ENCODE measurements around the gene KRT222.

DNA sequence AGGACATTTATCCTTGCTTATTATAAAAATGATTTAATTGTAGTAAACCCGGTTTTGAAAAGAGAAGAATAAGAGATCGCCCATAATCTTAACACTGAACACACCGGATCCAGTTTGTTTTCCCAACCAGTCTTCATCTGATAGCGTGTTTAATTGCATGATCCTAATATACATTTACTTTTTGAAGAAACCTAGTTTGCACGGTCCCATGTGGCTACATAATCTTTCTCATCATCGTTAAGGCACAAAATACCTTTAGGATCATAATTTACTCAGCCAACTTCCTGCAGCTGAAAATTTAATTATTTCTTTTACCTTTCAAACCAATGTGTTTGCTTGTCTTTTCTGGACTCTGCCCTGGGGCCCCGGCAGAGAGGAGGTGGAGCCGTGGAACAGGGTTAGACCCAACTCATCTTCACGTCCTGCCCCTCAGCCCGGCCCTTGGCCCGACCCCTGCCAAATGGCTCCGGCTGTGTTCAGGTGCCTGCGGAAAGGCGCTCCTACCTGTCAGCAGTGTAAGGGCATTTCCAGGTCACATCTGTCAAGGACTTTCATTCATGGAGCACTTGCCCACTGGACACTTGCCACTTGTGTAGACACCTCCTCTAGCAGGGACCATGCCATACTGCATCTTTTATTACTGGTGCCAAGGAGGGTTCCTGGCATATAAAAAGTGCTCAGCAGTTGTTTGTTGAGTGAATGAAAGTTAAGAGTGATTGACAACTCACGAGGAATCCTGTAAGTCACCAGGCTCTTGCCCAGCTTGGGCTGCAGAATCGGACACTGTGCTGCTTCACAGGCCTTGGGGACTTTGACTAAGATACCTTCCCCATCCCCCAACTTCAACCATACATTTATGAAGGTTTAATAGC, 46.0 kb downstream of the KRT222 start:
- TF ChIP-seq CTCF (IDR thresholded peaks at IDR 0.05) (no peak), POLR2A (IDR thresholded peaks at IDR 0.05) (no peak)

Measured in right lobe of liver (tissue), 4 donors.